Esophagus (tissue), 2 donors: ENCODE data around the gene MAP3K4. TPM values are rescaled to one million over a fixed set of nuclear protein-coding genes. Genes with fewer than 3 reads are reported as not detected.
"Not testable (repeated sequence)": the region's sequence is repeated elsewhere in the genome, so short reads cannot be mapped to it uniquely, and the experiment has no call there.

Experiments
- H3K27ac ChIP-seq, 2 donors: one replicate each; pipeline ENCODE4 v1.5.1; 2013; ENCODE audit warnings: low read depth in 2 of 2, mild to moderate bottlenecking in 2 of 2, inconsistent platforms in 1 of 2, low read length in 1 of 2, moderate library complexity in 1 of 2
- H3K27me3 ChIP-seq, 2 donors: one replicate each; pipeline ENCODE4 v1.6.1; 2013; ENCODE audit warnings: low read length in 2 of 2, control low read depth in 1 of 2, mild to moderate bottlenecking in 1 of 2; ENCODE audit not compliant: insufficient read depth in 2 of 2, control insufficient read depth in 1 of 2
- H3K36me3 ChIP-seq, 2 donors: one replicate each; pipeline ENCODE4 v1.6.1; 2013; ENCODE audit warnings: low read length in 1 of 2; ENCODE audit not compliant: control insufficient read depth in 2 of 2, insufficient read depth in 2 of 2
- H3K4me1 ChIP-seq, 2 donors: one replicate each; pipeline ENCODE4 v1.6.1; 2013; ENCODE audit warnings: low read length in 1 of 2; ENCODE audit not compliant: control insufficient read depth in 2 of 2, insufficient read depth in 2 of 2
- H3K4me3 ChIP-seq, 2 donors: one replicate each; pipeline ENCODE4 v1.5.1; 2013; ENCODE audit warnings: low read length in 2 of 2, mild to moderate bottlenecking in 2 of 2, low read depth in 1 of 2, moderate library complexity in 1 of 2
- H3K9me3 ChIP-seq, 2 donors: one replicate each; pipeline ENCODE4 v1.6.1; 2013; ENCODE audit warnings: mild to moderate bottlenecking in 2 of 2, low read depth in 1 of 2, low read length in 1 of 2, moderate library complexity in 1 of 2; ENCODE audit not compliant: control insufficient read depth in 2 of 2, insufficient read depth in 1 of 2
- WGBS, 2 donors: extraction: QIAGEN DNeasy Blood & Tissue Kit; methylation state at CpG; one replicate each; pipeline ENCODE4 v1.1.7; 2013; 5-methylcytosine and 5-hydroxymethylcytosine counted together
- polyA plus RNA-seq, 2 donors: library from polyadenylated mRNA; stranded (reverse); fragments of 200-250 nt; gene quantifications; one replicate each; pipeline ENCODE4 v1.2.3, GENCODE V29; 2013
- donor health status: healthy with polysubstance abuse.
- donor health status: Bipolar disorder and iron deficiency.

Gene MAP3K4
- polyA plus RNA-seq, 2 donors = 15.9 to 17.3 TPM

- no peaks in the 10 kb centered on the region for H3K27me3 ChIP-seq
- no peaks in the 10 kb centered on the region for H3K9me3 ChIP-seq
- H3K36me3 ChIP-seq = peaks cover 14 to 16% of the 10 kb centered on the region in 2 donors
- no peaks in the 10 kb centered on the region for H3K4me1 ChIP-seq
- WGBS, 2 donors = 93 to 94% methylated on average over 2 of the region's 2 CpGs
- no peak overlapping the region for H3K27ac ChIP-seq
- no peak overlapping the region for H3K4me3 ChIP-seq
Observed at GRCh38 chr6:161117942-161118341, 126.4 kb downstream of the MAP3K4 start.

- H3K27me3 ChIP-seq, H3K9me3 ChIP-seq, H3K4me3 ChIP-seq, H3K36me3 ChIP-seq, H3K4me1 ChIP-seq, H3K27ac ChIP-seq: not testable (repeated sequence)
Observed at GRCh38 chr6:161123319-161123718, 131.8 kb downstream of the MAP3K4 start.

GRCh38 chr6:161125591-161125990, 134.0 kb downstream of the MAP3K4 start:
- H3K36me3 ChIP-seq = peaks cover 5 to 7% of the 10 kb centered on the region in 2 donors
- no peaks in the 10 kb centered on the region for H3K9me3 ChIP-seq
- peaks cover 0 to 6% of the 10 kb centered on the region in 2 donors for H3K4me1 ChIP-seq
- H3K27me3 ChIP-seq = no peaks in the 10 kb centered on the region
- 94 to 96% methylated on average over 2 of the region's 2 CpGs for WGBS, 2 donors
- H3K4me3 ChIP-seq = no peak overlapping the region
- H3K27ac ChIP-seq = no peak overlapping the region

GRCh38 chr6:161127071-161127740, 135.6 kb downstream of the MAP3K4 start:
- Histone ChIP-seq H3K36me3 (peaks cover 2 to 8% of the 10 kb centered on the region in 2 donors), H3K9me3 (no peaks in the 10 kb centered on the region), H3K27ac (no peak overlapping the region), H3K4me1 (peaks cover 0 to 6% of the 10 kb centered on the region in 2 donors), H3K4me3 (no peak overlapping the region), H3K27me3 (no peaks in the 10 kb centered on the region)
- 97 to 98% methylated on average over 7 of the region's 7 CpGs for WGBS, 2 donors

GRCh38 chr6:161128230-161128629, 136.7 kb downstream of the MAP3K4 start:
- Histone ChIP-seq H3K36me3 (peaks cover 5 to 11% of the 10 kb centered on the region in 2 donors), H3K4me3 (no peak overlapping the region), H3K27ac (no peak overlapping the region), H3K9me3 (no peaks in the 10 kb centered on the region), H3K27me3 (no peaks in the 10 kb centered on the region), H3K4me1 (peaks cover 0 to 6% of the 10 kb centered on the region in 2 donors)
- 91 to 93% methylated on average over 2 of the region's 2 CpGs for WGBS, 2 donors

- Histone ChIP-seq H3K4me3 (no peak overlapping the region), H3K27me3 (no peaks in the 10 kb centered on the region), H3K27ac (no peak overlapping the region), H3K4me1 (peaks cover 0 to 6% of the 10 kb centered on the region in 2 donors), H3K36me3 (peaks cover 5 to 11% of the 10 kb centered on the region in 2 donors), H3K9me3 (no peaks in the 10 kb centered on the region)
- WGBS, 2 donors = 82 to 84% methylated on average over 12 of the region's 12 CpGs
Observed at GRCh38 chr6:161128680-161129196, 137.2 kb downstream of the MAP3K4 start.

- H3K27ac ChIP-seq = no peak overlapping the region
- 91 to 93% methylated on average over 7 of the region's 7 CpGs for WGBS, 2 donors
- H3K36me3 ChIP-seq = peaks cover 5 to 16% of the 10 kb centered on the region in 2 donors
- no peak overlapping the region for H3K4me3 ChIP-seq
- H3K9me3 ChIP-seq = no peaks in the 10 kb centered on the region
- H3K4me1 ChIP-seq = peaks cover 0 to 6% of the 10 kb centered on the region in 2 donors
- H3K27me3 ChIP-seq = no peaks in the 10 kb centered on the region
Observed at GRCh38 chr6:161130541-161130940, 139.0 kb downstream of the MAP3K4 start.

- Histone ChIP-seq H3K27ac (no peak overlapping the region), H3K27me3 (no peaks in the 10 kb centered on the region), H3K4me1 (peaks cover 0 to 6% of the 10 kb centered on the region in 2 donors), H3K9me3 (no peaks in the 10 kb centered on the region), H3K36me3 (peaks cover 5 to 19% of the 10 kb centered on the region in 2 donors), H3K4me3 (no peak overlapping the region)
- 94 to 97% methylated on average over 3 of the region's 3 CpGs for WGBS, 2 donors
Observed at GRCh38 chr6:161130967-161131766, 139.6 kb downstream of the MAP3K4 start.

- WGBS, 2 donors = 95 to 100% methylated on average over 11 of the region's 11 CpGs
- no peaks in the 10 kb centered on the region for H3K27me3 ChIP-seq
Observed at GRCh38 chr6:161132384-161132783, 140.8 kb downstream of the MAP3K4 start.

More at GRCh38 chr6:161132384-161132783, 140.8 kb downstream of the MAP3K4 start:
- Histone ChIP-seq H3K27ac (no peak overlapping the region), H3K4me3 (no peak overlapping the region), H3K36me3 (peaks cover 5 to 14% of the 10 kb centered on the region in 2 donors), H3K4me1 (no peaks in the 10 kb centered on the region), H3K9me3 (no peaks in the 10 kb centered on the region)
